ENCODE data around the gene PTGES2.
A peak's percentile ranks its signal among the peaks of the same experiment; 100 is the strongest.

PTGES2 gene

GRCh38 chr9:128163027-128163515, 35.5 kb upstream of the PTGES2 start:
- no peaks in the 10 kb centered on the region for H3K27me3 ChIP-seq (replicated peaks; ENCODE audit: control insufficient read depth, insufficient read depth, low read length)
- peaks cover 41% of the 10 kb centered on the region for H3K36me3 ChIP-seq (ENCODE audit: control insufficient read depth, insufficient read depth, low read length, severe bottlenecking)
- no peak for DNase-seq (ENCODE audit: low read depth)
- H3K9ac ChIP-seq (ENCODE audit: low read length) = no peak overlapping the region
- peaks cover 31% of the 10 kb centered on the region for H3K4me1 ChIP-seq (ENCODE audit: control insufficient read depth, insufficient read depth, low read length)
- H3K4me3 ChIP-seq (ENCODE audit: low read length) = no peak overlapping the region
- no peaks in the 10 kb centered on the region for H3K9me3 ChIP-seq (ENCODE audit: control insufficient read depth, low read length)

DNA sequence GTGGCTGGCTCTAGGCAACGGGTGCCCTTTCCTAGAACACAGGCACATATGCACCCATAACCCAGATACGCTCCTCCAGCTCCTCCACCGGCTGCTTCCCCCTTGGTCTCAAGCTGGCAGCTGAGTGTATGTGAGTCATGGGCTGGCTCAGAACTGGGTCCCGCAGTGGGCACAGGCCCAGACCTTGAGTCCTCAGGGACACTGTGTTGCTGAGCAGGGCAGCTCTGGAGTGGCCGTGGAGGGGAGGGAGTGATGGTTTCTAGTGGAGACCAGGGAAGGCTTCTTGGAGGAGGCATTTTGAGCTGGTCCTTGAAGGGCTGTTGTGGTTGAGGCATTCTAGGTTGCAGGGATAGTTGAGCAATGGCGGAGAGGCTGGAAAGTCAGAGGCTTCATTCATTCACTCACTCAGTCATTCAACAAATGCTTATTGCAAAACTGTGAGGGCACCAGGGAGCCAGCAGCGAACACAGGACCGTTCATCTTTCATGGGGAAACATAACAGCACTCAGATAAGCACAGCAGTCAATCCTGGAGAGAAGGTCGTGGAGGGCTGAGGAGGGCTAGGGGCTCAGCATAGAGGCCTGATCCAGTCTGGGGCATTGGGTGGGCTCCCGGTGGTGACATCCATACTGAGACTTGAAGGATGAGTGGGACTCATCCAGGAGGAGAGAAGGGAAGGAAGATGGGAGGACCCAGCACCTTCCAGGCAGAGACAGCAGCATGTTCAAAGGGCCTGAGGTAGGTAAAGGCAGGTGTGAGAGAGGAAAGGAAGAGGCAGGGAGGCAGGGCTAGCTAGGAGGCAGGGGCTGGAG, 34.9 kb upstream of the PTGES2 start:
- H3K4me3 ChIP-seq (ENCODE audit: low read length) = no peak overlapping the region
- no peaks in the 10 kb centered on the region for H3K27me3 ChIP-seq (replicated peaks; ENCODE audit: control insufficient read depth, insufficient read depth, low read length)
- no peak overlapping the region for H3K9ac ChIP-seq (ENCODE audit: low read length)
- H3K9me3 ChIP-seq (ENCODE audit: control insufficient read depth, low read length) = no peaks in the 10 kb centered on the region
- peak; percentile 5 for DNase-seq (ENCODE audit: low read depth)
- H3K36me3 ChIP-seq (ENCODE audit: control insufficient read depth, insufficient read depth, low read length, severe bottlenecking) = peaks cover 35% of the 10 kb centered on the region
- peaks cover 31% of the 10 kb centered on the region for H3K4me1 ChIP-seq (ENCODE audit: control insufficient read depth, insufficient read depth, low read length)

GRCh38 chr9:128161215-128161902, 33.8 kb upstream of the PTGES2 start:
- Histone ChIP-seq H3K4me1 (ENCODE audit: control insufficient read depth, insufficient read depth, low read length) (peaks cover 31% of the 10 kb centered on the region), H3K9ac (ENCODE audit: low read length) (peak overlapping the region; percentile 91), H3K36me3 (ENCODE audit: control insufficient read depth, insufficient read depth, low read length, severe bottlenecking) (peaks cover 24% of the 10 kb centered on the region), H3K4me3 (ENCODE audit: low read length) (peak overlapping the region; percentile 94), H3K27me3 (replicated peaks; ENCODE audit: control insufficient read depth, insufficient read depth, low read length) (no peaks in the 10 kb centered on the region), H3K9me3 (ENCODE audit: control insufficient read depth, low read length) (no peaks in the 10 kb centered on the region)
- no peak for DNase-seq (ENCODE audit: low read depth)

DNA sequence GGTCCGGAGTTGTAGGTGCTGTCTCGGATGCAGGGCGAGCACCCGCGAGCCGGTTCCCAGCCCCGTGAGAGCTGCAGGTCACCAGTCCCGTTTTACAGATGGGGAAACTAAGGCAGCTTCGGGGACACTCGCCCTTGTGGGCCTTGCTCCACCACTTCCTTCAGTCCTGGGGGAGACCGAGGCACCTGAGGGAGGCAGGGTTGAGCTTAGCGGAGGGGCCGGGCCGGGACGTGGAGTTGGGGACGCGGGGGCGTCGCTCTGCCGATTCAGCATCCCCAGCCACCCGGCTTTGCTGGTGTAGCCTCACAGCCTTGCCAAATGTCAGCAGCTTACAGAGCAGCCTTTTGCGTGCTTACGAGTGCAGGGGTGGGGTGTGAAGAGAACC, 33.1 kb upstream of the PTGES2 start:
- H3K27me3 ChIP-seq (replicated peaks; ENCODE audit: control insufficient read depth, insufficient read depth, low read length) = no peaks in the 10 kb centered on the region
- H3K9ac ChIP-seq (ENCODE audit: low read length) = peak overlapping the region; percentile 91
- peak overlapping the region; percentile 94 for H3K4me3 ChIP-seq (ENCODE audit: low read length)
- peak; percentile 57 for DNase-seq (ENCODE audit: low read depth)
- peaks cover 17% of the 10 kb centered on the region for H3K36me3 ChIP-seq (ENCODE audit: control insufficient read depth, insufficient read depth, low read length, severe bottlenecking)
- peaks cover 31% of the 10 kb centered on the region for H3K4me1 ChIP-seq (ENCODE audit: control insufficient read depth, insufficient read depth, low read length)
- no peaks in the 10 kb centered on the region for H3K9me3 ChIP-seq (ENCODE audit: control insufficient read depth, low read length)

DNA sequence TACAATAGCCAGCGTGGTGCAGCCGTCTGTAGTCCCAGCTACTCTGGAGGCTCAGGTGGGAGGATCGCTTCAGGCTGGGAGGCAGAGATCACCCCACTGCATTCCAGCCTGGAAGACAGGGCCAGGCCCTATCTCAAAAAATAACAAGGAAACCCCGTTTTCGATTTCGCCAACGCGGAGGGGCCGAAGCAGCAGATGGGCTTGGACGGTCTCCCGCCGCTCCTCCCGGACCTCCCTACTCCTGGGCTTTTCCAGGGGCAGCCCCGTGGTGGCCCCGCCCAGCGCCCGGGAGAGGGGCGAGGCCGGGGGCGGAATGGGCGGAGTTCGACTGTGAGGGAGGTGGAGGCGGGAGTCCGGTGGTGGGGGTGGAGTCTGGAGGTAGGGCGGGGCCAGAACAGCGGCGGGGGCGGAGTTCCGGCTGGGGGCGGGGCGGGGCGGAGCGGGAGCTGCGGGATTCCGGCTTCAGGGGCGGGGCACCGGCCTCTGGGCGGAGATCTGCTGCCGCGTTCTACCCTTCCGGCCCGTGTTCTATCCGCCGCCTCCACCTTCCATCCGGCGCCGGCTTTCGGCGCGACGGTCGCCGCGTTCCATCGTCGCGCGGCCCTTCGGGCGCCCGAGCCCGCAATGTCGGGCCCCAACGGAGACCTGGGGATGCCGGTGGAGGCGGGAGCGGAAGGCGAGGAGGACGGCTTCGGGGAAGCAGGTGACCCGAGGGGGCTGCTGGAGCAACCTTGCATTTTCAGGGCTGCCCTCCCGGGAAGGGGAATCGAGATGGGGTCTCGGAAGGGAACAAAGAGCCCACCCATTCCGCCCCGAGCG, 32.5 kb upstream of the PTGES2 start, which contains the start of gene BBLN:
TSS of gene BBLN (plus strand) at position 482 of the 819 bp plus-strand sequence. CDS start at position 625, 143 bp downstream.
- peak within 1 kb of the TSS; percentile 91 for H3K9ac ChIP-seq (ENCODE audit: low read length)
- H3K36me3 ChIP-seq (ENCODE audit: control insufficient read depth, insufficient read depth, low read length, severe bottlenecking) = peaks cover 17% of the 10 kb centered on the region
- no peaks in the 10 kb centered on the region for H3K27me3 ChIP-seq (replicated peaks; ENCODE audit: control insufficient read depth, insufficient read depth, low read length)
- peak within 1 kb of the TSS; percentile 94 for H3K4me3 ChIP-seq (ENCODE audit: low read length)
- peak; percentile 97 for DNase-seq (ENCODE audit: low read depth)
- H3K9me3 ChIP-seq (ENCODE audit: control insufficient read depth, low read length) = no peaks in the 10 kb centered on the region
- peaks cover 31% of the 10 kb centered on the region for H3K4me1 ChIP-seq (ENCODE audit: control insufficient read depth, insufficient read depth, low read length)

- H3K27me3 ChIP-seq (replicated peaks; ENCODE audit: control insufficient read depth, insufficient read depth, low read length) = no peaks in the 10 kb centered on the region
- peaks cover 29% of the 10 kb centered on the region for H3K4me1 ChIP-seq (ENCODE audit: control insufficient read depth, insufficient read depth, low read length)
- peak overlapping the region; percentile 82 for H3K4me3 ChIP-seq (ENCODE audit: low read length)
- no peak for DNase-seq (ENCODE audit: low read depth)
- no peaks in the 10 kb centered on the region for H3K9me3 ChIP-seq (ENCODE audit: control insufficient read depth, low read length)
- peak overlapping the region; percentile 85 for H3K9ac ChIP-seq (ENCODE audit: low read length)
- H3K36me3 ChIP-seq (ENCODE audit: control insufficient read depth, insufficient read depth, low read length, severe bottlenecking) = peaks cover 14% of the 10 kb centered on the region
Observed at GRCh38 chr9:128159522-128159783, 31.9 kb upstream of the PTGES2 start.

- Histone ChIP-seq H3K36me3 (ENCODE audit: control insufficient read depth, insufficient read depth, low read length, severe bottlenecking) (no peaks in the 10 kb centered on the region), H3K4me1 (ENCODE audit: control insufficient read depth, insufficient read depth, low read length) (peaks cover 8% of the 10 kb centered on the region), H3K9me3 (ENCODE audit: control insufficient read depth, low read length) (no peaks in the 10 kb centered on the region), H3K27me3 (replicated peaks; ENCODE audit: control insufficient read depth, insufficient read depth, low read length) (peaks cover 3% of the 10 kb centered on the region), H3K9ac (ENCODE audit: low read length) (no peak overlapping the region), H3K4me3 (ENCODE audit: low read length) (no peak overlapping the region)
- no peak for DNase-seq (ENCODE audit: low read depth)
Observed at GRCh38 chr9:128155736-128156500, 28.4 kb upstream of the PTGES2 start.

- Histone ChIP-seq H3K4me1 (ENCODE audit: control insufficient read depth, insufficient read depth, low read length) (no peaks in the 10 kb centered on the region), H3K9me3 (ENCODE audit: control insufficient read depth, low read length) (no peaks in the 10 kb centered on the region), H3K4me3 (ENCODE audit: low read length) (no peak overlapping the region), H3K27me3 (replicated peaks; ENCODE audit: control insufficient read depth, insufficient read depth, low read length) (peaks cover 3% of the 10 kb centered on the region), H3K36me3 (ENCODE audit: control insufficient read depth, insufficient read depth, low read length, severe bottlenecking) (no peaks in the 10 kb centered on the region), H3K9ac (ENCODE audit: low read length) (no peak overlapping the region)
- DNase-seq (ENCODE audit: low read depth) = no peak
Observed at GRCh38 chr9:128153947-128154695, 26.6 kb upstream of the PTGES2 start.

- no peak for DNase-seq (ENCODE audit: low read depth)
- no peaks in the 10 kb centered on the region for H3K9me3 ChIP-seq (ENCODE audit: control insufficient read depth, low read length)
Observed at GRCh38 chr9:128153060-128153946, 25.8 kb upstream of the PTGES2 start.

More at GRCh38 chr9:128153060-128153946, 25.8 kb upstream of the PTGES2 start:
- no peak overlapping the region for H3K9ac ChIP-seq (ENCODE audit: low read length)
- no peaks in the 10 kb centered on the region for H3K36me3 ChIP-seq (ENCODE audit: control insufficient read depth, insufficient read depth, low read length, severe bottlenecking)
- H3K4me1 ChIP-seq (ENCODE audit: control insufficient read depth, insufficient read depth, low read length) = no peaks in the 10 kb centered on the region
- H3K27me3 ChIP-seq (replicated peaks; ENCODE audit: control insufficient read depth, insufficient read depth, low read length) = peaks cover 3% of the 10 kb centered on the region
- no peak overlapping the region for H3K4me3 ChIP-seq (ENCODE audit: low read length)

All from adipocyte (in vitro differentiated cells).